HG03469 (cell line): ENCODE data around the gene VPS36.
"Not testable (repeated sequence)": the region's sequence is repeated elsewhere in the genome, so short reads cannot be mapped to it uniquely, and the experiment has no call there.

Experiments used
- ATAC-seq: cut with Tn5 transposase; IDR thresholded peaks from one replicate; pipeline ENCODE4 v1.9.1; 2021; ENCODE audit warnings: mild to moderate bottlenecking, moderate library complexity, moderate number of reproducible peaks; ENCODE audit not compliant: unreplicated experiment

Gene VPS36

GRCh38 chr13:52378312-52378711 is 72.1 kb downstream of the VPS36 start:
- no peak for ATAC-seq

GRCh38 chr13:52377898-52378297 is 72.5 kb downstream of the VPS36 start:
- ATAC-seq: no peak

GRCh38 chr13:52374873-52375411 is 75.5 kb downstream of the VPS36 start:
- no peak for ATAC-seq

- ATAC-seq: no peak
Observed at GRCh38 chr13:52374389-52374788, 76.0 kb downstream of the VPS36 start.

GRCh38 chr13:52373277-52373676 is 77.2 kb downstream of the VPS36 start:
- ATAC-seq: not testable (repeated sequence)

DNA sequence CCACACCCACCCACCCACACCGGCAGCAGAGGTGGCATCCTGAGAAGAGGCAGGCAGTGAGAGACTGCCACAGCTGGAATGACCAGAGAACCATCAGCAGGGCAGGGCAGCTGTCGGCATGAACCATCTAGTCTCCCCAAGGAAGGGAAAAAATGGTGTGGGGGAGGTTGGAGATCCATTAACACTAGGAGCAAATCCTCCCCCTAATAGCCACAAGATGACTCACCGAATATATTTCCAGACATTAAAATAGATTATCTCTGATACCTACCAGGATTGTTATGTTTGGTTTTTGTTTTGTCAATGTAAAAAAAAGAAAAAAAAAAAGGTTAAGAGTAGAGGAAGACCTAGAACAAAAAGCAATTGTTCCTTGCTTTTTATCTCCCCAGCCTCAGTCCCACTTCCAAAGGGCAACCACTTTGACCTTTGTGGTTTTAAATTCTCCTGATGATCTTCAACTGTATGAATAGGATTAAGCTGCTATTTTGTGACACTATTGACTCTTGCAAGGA is 78.6 kb downstream of the VPS36 start:
- no peak for ATAC-seq

DNA sequence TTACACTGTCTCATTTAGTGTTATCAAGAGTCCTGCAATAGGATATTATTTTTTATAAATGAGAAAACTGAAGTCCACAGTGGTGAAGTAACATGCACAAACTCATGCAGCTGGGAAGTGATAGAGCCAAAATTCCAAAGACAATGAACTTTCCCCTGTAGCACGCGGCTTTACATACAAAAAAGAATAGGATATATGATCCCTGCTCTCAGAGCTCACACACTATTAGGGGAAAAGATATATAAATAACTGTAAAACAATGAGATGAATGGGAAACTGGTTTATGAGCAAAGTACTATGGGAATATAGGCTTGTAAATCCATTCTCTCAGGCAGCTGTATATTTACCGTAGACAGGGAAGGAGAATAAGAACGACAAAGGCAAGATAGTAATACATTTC is 84.1 kb downstream of the VPS36 start:
- ATAC-seq: no peak
